Astrocyte (in vitro differentiated cells and primary cell): Measurements from ENCODE around the gene ARG2.

Source experiments
- EZH2 ChIP-seq: IDR thresholded peaks from 2 replicates; pipeline ENCODE4 v1.6.1; 2012; ENCODE audit warnings: mild to moderate bottlenecking, low read length, inconsistent platforms; ENCODE audit not compliant: insufficient read depth
- TF ChIP-seq, protein P1 (sequence below): IDR thresholded peaks from 2 replicates; pipeline ENCODE4 v1.5.1; 2011; ENCODE audit warnings: low read depth, mild to moderate bottlenecking, inconsistent platforms, low read length, moderate library complexity; ENCODE audit not compliant: insufficient read depth

DNA sequence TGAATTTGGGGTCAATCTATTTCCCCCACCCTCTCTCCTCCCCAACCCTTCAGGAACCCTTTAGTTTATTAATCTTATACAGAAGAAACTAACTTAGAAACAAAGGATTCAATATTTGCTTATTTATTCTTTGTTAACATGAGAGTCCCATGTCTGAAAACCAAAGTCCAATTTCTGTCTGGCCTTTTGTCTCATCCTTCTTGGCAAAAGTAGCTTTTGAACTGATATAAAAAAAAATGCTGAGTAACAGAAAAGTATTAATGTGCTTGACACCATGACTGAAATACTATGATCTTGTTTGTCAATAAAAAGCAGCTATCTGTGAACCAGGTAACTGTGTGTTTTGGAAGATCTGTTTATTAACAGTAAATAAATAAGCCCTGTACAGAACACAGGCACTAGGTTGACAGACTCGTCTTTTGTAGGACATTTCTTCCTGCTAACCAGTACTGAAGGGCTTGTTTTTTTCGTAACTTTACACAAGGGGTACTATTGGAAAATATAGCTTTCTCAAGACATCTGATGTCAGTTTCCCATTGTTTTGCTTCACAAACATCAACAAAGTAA lies 30.4 kb upstream of the ARG2 start:
- TF ChIP-seq, protein P1, sequence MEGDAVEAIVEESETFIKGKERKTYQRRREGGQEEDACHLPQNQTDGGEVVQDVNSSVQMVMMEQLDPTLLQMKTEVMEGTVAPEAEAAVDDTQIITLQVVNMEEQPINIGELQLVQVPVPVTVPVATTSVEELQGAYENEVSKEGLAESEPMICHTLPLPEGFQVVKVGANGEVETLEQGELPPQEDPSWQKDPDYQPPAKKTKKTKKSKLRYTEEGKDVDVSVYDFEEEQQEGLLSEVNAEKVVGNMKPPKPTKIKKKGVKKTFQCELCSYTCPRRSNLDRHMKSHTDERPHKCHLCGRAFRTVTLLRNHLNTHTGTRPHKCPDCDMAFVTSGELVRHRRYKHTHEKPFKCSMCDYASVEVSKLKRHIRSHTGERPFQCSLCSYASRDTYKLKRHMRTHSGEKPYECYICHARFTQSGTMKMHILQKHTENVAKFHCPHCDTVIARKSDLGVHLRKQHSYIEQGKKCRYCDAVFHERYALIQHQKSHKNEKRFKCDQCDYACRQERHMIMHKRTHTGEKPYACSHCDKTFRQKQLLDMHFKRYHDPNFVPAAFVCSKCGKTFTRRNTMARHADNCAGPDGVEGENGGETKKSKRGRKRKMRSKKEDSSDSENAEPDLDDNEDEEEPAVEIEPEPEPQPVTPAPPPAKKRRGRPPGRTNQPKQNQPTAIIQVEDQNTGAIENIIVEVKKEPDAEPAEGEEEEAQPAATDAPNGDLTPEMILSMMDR = no peak
- TF ChIP-seq EZH2 = no peak
